NCI-H2227 treated with DMSO at 0.1 percent for 48 hours (cell line): ENCODE results near the gene ZNF225.
"Not testable (repeated sequence)": the region's sequence is repeated elsewhere in the genome, so short reads cannot be mapped to it uniquely, and the experiment has no call there.

Experiments used
- DNase-seq: peaks from one replicate; lab custom pipeline; 2025; lab: John Stamatoyannopoulos, UW

Gene ZNF225

DNA sequence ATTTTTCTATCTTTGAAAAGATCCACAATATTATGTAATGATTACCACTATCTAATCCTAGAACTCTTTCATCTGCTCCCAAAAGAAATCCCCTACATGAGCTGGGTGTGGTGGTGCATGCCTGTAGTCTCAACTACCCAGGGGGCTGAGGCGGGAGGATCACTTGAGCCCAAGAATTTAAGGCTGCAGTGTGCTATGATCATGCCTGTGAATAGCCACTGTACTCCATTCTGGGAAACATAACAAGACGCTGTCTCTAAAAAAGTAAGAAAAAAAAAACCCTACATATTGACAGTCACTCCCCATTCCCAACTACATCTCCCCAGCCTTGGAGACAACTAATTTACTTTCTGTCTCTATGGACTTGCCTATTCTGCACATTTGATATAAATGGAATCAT is 50.6 kb downstream of the ZNF225 start:
- no peak for DNase-seq

DNA sequence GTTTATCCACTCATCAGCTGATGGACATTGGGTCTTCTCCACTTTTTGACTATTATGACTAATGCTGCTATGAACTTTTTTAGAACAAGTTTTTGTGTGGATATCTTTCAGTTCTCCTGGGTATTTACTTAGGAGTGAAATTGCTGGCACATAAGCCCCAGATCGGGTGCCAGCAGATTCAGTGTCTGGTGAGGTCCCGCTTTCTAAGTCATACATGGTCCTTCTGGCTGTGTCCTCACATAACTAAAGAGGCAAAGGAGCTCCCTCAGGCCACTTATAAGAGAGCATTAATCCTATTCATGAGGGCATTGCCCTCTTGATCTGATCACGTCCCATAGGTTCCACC is 51.1 kb downstream of the ZNF225 start:
- DNase-seq: no peak

DNA sequence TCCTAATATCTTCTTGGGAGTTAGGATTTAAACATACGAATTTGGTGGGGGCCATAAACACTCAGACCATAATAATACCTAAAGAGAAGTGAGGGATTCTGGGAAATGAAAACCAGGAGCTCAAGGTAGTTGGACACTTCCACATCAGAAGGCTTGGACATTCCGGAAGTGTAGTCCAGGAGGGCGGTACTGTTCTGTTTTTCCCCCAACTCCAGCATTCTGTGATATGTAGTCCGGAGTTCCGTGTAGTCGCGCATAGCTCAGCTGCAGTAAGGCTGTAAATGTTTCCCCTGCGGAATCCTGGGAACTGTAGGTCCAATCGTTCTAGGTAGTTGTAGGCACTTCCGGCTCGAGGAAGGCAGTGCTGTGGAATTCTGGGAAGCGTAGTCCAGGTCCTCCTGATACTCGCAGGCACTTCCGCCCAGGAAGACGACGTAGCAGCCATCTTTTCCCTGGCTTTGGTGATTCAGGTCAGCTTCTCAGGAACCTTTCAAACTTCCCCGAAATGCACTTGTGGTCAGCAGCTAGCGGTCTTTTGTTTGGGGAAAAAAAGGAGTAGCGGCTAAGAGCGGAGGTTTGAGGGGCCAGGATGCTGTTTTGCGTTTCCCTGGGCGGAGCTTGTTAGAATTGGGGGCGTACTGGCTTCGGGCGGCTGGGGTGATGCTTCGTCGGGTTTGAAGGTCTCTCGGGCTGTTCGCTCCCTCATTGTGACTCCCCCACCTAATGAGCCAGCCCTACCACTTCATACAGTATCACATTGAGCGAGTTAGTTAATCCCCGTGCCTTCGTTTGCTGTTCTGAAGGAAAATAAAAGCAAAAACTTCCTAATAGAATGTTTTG is 51.7 kb downstream of the ZNF225 start, which contains the start of gene ZNF226:
Gene ZNF226 (plus strand): TSS at position 428 of the 840 bp plus-strand sequence. CDS start 4,981 bp downstream, outside the sequence.
- peak; percentile 97 for DNase-seq

- not testable (repeated sequence) for DNase-seq
These were observed 57.5 kb downstream of the ZNF225 start for GRCh38 chr19:44170660-44171059.

GRCh38 chr19:44176590-44176989 is 63.4 kb downstream of the ZNF225 start:
- no peak for DNase-seq

GRCh38 chr19:44180968-44181367 is 67.8 kb downstream of the ZNF225 start:
- DNase-seq: no peak

GRCh38 chr19:44182145-44182544 is 68.9 kb downstream of the ZNF225 start:
- DNase-seq: no peak
